Suppressor macrophage (primary cell): Measurements from ENCODE around the gene WFDC9.
"Not testable (repeated sequence)": the region's sequence is repeated elsewhere in the genome, so short reads cannot be mapped to it uniquely, and the experiment has no call there.

Source experiments
- DNase-seq, 4 experiments: peaks; one replicate each; pipeline ENCODE4 v3.0.0-alpha.2; 2020 to 2022

Gene WFDC9

DNA sequence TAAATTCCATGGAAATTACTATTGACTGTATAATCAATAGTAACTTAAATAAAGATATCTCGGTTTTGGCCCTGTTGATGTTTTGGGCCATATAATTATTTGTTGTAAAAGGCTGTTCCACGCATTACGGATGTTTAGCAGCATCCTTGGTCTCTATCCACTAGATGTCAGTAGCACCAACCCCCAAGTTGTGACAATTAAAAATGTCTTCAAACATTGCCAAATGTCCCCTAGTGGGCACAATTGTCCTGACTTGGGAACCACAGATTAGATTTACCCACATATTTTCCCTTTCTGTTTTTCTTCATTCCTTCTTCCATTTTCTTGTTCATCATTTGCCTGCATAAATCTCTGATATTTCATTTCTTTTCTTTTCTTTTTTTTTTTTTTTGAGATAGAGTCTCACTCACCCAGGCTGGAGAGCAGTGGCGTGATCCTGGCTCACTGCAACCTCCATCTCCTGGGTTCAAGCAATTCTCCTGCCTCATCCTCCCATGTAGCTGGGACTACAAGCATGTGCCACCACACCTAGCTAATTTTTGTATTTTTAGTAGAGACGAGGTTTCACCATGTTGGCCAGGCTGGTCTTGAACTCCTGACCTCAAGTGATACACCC is 38.4 kb downstream of the WFDC9 start:
- peak; percentile 68 to 82 (median 76) for DNase-seq

DNA sequence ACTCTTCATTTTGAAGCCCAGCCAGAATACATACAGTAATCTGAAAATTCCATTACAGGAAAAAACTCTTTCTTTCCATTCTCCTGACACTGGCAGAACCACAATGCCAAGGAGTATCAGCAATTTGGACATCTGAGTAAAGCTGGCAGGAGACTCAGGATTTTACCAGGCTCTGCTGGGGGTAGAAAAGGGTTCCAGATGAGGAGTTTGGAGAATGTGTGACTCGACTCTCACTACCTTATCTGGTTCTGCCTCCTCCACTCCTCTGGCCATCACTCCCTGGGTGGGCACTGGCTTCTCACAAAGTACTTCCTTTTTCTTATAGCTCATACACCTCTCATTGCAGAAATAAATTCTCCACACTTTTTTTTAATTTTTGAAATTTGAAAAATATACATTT is 41.4 kb downstream of the WFDC9 start:
- DNase-seq = no peak

DNA sequence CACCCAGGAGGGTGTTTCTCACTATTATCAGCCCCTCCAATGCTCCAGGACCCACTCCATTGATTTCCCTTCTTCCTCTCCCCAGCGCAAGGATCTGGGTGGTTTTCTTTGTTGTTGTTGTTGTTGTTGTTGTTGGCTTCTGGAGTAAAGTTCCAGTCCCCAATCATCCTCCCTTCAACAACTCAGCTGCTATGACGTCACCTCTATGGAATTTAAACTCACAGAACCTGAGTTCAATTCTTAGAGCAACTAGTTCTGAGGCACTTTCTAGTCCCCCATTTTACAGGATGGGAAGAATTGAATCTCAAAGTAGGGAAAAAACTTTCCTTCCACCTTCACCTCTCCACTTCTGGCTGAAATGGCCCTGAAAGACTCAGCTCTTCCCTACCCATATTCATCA is 42.3 kb downstream of the WFDC9 start:
- no peak for DNase-seq

DNA sequence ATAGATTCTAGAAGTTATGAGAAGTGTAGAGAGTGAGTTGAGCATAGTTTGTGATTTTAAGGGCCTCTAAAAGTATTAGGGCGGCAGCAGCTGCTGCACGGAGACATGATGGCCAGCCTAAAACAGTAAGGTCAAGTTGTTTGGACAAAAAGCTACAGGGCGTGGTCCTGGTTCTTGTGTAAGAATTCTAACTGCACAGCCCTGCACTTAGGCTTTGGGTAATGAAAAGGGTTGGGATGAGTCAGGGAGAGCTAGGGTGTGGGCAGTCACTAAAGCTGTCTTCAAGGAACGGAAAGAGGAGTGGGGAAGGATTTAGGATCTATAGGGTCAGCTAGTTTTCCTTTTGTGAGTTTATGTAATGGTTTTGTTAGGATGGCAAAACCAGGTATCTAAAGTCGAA is 45.1 kb downstream of the WFDC9 start:
- DNase-seq = not testable (repeated sequence)

DNA sequence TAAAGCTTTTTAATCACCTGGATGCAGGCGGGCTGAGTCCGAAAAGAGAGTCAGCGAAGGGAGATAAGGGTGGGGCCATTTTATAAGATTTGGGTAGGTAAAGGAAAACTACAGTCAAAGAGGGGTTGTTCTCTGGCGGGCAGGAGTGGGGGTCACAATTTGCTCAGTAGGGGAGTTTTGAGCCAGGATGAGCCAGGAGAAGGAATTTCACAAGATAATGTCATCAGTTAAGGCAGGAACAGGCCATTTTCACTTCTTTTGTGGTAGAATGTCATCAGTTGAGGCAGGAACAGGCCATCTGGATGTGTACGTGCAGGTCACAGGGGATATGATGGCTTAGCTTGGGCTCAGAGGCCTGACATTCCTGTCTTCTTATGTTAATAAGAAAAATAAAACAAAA is 46.8 kb downstream of the WFDC9 start:
- not testable (repeated sequence) for DNase-seq

DNA sequence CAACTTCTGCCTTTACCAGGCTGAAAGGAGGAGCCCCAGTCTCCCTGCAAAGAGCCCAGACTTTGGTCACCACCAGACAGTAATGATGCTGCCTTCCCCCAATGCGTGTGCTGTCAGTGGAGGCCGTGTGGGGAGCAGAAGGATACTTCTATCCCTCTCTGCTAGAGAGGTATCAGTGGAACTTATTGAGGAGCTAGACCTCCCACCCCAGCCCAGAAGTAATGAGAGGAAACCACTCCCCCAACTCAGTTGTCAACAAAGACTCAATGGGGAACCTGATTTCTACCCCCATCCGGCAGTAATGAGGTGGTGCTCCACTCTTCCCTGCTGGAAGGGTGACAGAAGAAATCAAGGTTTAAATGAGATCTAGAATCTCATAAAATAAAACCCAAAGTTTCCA is 47.6 kb downstream of the WFDC9 start:
- DNase-seq = no peak

DNA sequence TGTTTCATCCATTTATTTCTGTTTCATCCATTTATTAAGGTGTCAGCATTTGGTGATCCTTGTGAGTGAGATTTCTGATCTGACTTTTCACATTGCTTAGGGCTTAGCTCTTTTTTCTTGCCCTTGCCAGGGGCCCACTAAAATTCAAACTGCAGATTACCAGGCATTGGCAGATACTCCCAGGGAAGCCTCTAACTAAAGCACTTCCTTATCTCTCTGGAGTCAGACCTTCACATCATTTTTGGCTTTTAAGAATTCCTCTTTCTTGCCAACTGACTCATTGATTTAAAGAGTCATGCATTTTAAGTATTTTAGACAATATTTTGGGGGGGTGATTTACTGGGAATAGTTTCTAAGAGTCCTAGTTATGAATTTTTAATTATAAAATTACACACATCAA is 49.4 kb downstream of the WFDC9 start:
- peak in 2 of 4 experiments; percentile 12 to 18 for DNase-seq

DNA sequence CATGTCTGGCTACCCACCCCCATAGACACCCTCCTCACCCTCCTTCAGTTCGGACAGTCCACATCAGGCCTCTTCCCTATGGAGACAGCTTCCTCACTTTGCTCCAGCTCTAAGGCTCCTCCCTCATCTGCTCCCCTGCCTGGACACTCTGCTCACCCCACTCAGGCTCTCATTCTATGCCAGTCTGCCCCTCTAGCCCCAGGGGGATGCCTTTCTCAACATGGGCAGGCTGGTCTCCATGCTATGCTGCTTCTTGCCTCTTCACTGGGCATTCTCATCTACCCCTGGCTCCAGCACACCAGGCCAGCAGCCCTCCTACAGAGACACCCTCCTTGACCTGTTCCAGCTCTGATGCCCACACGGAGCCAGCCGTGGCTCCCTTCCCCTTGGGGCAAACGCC is 51.9 kb downstream of the WFDC9 start, which contains the start of gene WFDC8:
WFDC8 (minus strand) TSS at position 101 of the 400 bp plus-strand sequence; CDS start at position 64, 37 bp downstream.
- DNase-seq = no peak

DNA sequence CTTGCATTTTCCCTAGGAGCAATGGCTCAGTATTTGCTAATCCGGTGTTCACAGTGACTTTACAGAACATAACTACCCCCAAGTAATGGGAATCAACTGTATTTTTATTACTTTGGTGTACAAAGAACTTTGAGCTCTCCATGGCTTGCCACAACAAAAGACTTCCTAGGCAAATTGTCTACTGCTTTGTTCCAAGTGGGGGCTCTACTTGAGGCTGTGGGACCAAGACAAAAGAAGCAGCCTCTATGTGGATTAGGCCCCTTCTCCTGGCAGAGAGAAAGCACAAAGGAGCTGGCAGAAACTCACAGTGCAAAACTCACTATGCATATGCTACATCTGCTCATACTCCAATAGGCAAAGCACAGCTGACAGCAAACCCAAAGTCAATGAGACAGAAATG is 52.9 kb downstream of the WFDC9 start:
- DNase-seq = no peak

DNA sequence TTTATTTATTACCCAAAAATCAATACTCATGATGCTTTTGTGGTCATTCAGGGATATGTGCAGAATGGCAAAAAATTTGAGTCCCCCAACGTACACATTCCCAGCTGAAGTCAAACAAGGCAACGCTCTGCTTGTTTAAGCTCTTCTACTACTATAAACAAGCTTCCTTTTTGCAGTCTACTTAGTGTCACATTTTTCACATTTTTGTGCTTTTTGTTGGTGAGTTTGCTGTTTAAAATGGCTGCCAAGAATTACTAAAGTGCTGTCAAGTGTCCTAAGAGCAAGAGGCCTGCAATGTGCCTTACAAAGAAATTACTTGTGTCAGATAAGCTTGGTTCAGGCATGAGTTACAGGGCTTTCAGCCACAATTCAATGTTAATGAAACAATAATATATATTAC is 54.1 kb downstream of the WFDC9 start:
- DNase-seq = no peak

DNA sequence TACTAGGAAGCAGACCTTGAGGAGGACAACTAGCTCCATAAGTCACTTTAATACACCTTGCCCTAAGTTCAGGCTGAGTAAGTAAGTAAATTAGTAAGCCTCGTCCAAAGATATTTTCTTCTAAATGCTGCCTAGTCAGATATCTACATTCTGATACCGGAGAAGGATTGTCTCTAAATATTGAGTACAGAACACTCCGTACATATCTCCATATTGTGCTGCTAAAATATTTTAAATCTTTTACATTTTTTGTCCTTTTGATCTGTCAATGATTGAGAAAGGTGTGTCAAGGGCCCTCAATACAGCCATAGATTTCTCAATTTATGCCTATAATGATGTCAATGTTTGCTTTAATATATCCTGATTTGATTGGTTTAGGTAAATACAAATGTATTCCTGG is 55.2 kb downstream of the WFDC9 start:
- DNase-seq = no peak

DNA sequence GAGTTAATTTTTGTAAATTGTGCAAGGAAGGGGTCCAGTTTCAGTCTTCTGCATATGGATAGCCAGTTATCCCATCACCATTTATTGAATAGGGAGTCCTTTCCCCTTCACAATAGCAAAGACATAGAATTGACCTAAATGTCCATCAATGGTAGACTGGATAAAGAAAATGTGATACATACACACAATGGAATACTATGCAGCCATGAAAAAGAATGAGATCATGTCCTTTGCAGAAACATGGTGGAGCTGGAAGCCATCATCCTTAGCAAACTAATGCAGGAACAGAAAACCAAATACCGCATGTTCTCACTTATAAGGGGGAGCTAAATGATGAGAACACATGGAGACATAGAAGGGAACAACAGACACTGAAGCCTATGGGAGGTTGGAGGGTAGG is 61.4 kb downstream of the WFDC9 start:
- DNase-seq = not testable (repeated sequence)

DNA sequence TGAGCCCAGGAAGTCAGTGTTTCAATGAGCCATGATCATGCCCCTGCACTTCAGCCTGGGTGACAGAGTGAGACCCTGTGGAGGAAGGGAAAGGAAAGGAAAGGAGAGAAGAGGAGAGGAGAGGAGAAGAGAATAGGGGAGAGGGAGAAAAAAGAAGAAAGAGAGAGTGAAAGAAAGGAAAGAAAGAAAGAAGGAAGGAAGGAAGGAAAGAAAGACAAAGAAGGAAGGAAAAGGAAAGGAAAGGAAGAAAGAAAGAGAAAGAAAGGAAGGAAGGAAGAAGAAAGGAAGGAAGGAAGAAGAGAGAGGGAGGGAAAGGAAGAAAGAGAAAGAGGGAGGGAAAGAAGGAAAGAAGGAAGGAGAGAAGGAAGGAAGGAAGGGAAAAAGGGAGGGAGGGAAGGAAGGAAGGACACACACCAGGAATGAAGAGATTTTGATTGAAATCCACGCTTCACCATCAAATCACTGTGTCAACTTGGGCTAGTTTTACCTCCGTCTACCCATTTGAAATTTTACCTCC is 66.3 kb downstream of the WFDC9 start:
- DNase-seq = no peak
